Activated T-cell treated with anti-CD3 and anti-CD28 coated beads, Interleukin-2, amount 50 U/mL, for 4 hours (primary cell): Measurements from ENCODE around the gene CACNA1D. TPM values are rescaled to one million over a fixed set of nuclear protein-coding genes. Genes with fewer than 3 reads are reported as not detected.

Experiments
- ATAC-seq, 2 donors: fragments of 200-7000 bp; cut with Tn5 transposase; one replicate each; pipeline ENCODE4 v1.10.0; 2021
- DNase-seq: peaks from one replicate; pipeline ENCODE4 v3.0.0-alpha.2; 2020
- H3K27me3 Mint-ChIP-seq: one replicate; pipeline ENCODE4 v1.8.0; 2021; ENCODE audit warnings: low read depth, mixed read lengths
- H3K36me3 Mint-ChIP-seq: one replicate; pipeline ENCODE4 v1.8.0; 2022; ENCODE audit warnings: mixed read lengths; ENCODE audit not compliant: insufficient read depth
- H3K4me1 Mint-ChIP-seq: one replicate; pipeline ENCODE4 v1.8.0; 2021; ENCODE audit warnings: low read depth, mixed read lengths
- H3K4me3 Mint-ChIP-seq: one replicate; pipeline ENCODE4 v1.8.0; 2021; ENCODE audit warnings: mild to moderate bottlenecking, moderate library complexity, mixed read lengths
- H3K9me3 Mint-ChIP-seq: one replicate; pipeline ENCODE4 v1.8.0; 2021; ENCODE audit warnings: mixed read lengths
- total RNA-seq, 3 donors: library from RNA; stranded (reverse); gene quantifications; one replicate each; pipeline ENCODE4 v1.2.1, GENCODE V29; 2021

CACNA1D gene
- total RNA-seq, 3 donors from 2014 or later, result 0.18 to 0.52 (median 0.51) TPM

- H3K27me3 Mint-ChIP-seq, result peaks cover 3% of the 10 kb centered on the region
- no peaks in the 10 kb centered on the region for H3K9me3 Mint-ChIP-seq
- no peaks in the 10 kb centered on the region for H3K4me1 Mint-ChIP-seq
- no peak overlapping the region for H3K4me3 Mint-ChIP-seq
- DNase-seq (no peak), ATAC-seq (no peak)
- H3K36me3 Mint-ChIP-seq, result no peaks in the 10 kb centered on the region
Measured at GRCh38 chr3:53773611-53774368, 279.4 kb downstream of the CACNA1D start.

GRCh38 chr3:53774414-53774813, 280.0 kb downstream of the CACNA1D start:
- Mint-ChIP-seq H3K27me3 (peaks cover 3% of the 10 kb centered on the region), H3K4me1 (no peaks in the 10 kb centered on the region), H3K36me3 (no peaks in the 10 kb centered on the region), H3K9me3 (no peaks in the 10 kb centered on the region), H3K4me3 (no peak overlapping the region)
- no peak for DNase-seq
- ATAC-seq, result no peak

GRCh38 chr3:53775018-53775417, 280.6 kb downstream of the CACNA1D start:
- no peaks in the 10 kb centered on the region for H3K36me3 Mint-ChIP-seq
- H3K27me3 Mint-ChIP-seq, result peaks cover 3% of the 10 kb centered on the region
- H3K4me3 Mint-ChIP-seq, result no peak overlapping the region
- DNase-seq, result no peak
- H3K9me3 Mint-ChIP-seq, result no peaks in the 10 kb centered on the region
- H3K4me1 Mint-ChIP-seq, result no peaks in the 10 kb centered on the region
- ATAC-seq, result no peak

GRCh38 chr3:53775834-53776251, 281.4 kb downstream of the CACNA1D start:
- ATAC-seq, result no peak
- Mint-ChIP-seq H3K36me3 (no peaks in the 10 kb centered on the region), H3K4me1 (no peaks in the 10 kb centered on the region), H3K9me3 (no peaks in the 10 kb centered on the region), H3K4me3 (no peak overlapping the region), H3K27me3 (no peaks in the 10 kb centered on the region)
- DNase-seq, result no peak

- Mint-ChIP-seq H3K4me1 (no peaks in the 10 kb centered on the region), H3K4me3 (no peak overlapping the region), H3K9me3 (no peaks in the 10 kb centered on the region), H3K36me3 (no peaks in the 10 kb centered on the region), H3K27me3 (peaks cover 4% of the 10 kb centered on the region)
- ATAC-seq (no peak), DNase-seq (no peak)
Measured at GRCh38 chr3:53776494-53777101, 282.2 kb downstream of the CACNA1D start.

- Mint-ChIP-seq H3K27me3 (peaks cover 4% of the 10 kb centered on the region), H3K9me3 (no peaks in the 10 kb centered on the region), H3K36me3 (no peaks in the 10 kb centered on the region), H3K4me1 (no peaks in the 10 kb centered on the region), H3K4me3 (no peak overlapping the region)
- DNase-seq (no peak), ATAC-seq (no peak)
Measured at GRCh38 chr3:53777468-53777867, 283.1 kb downstream of the CACNA1D start.

- DNase-seq (no peak), ATAC-seq (no peak)
- Mint-ChIP-seq H3K4me3 (no peak overlapping the region), H3K27me3 (peaks cover 4% of the 10 kb centered on the region), H3K36me3 (no peaks in the 10 kb centered on the region), H3K4me1 (no peaks in the 10 kb centered on the region), H3K9me3 (no peaks in the 10 kb centered on the region)
Measured at GRCh38 chr3:53778153-53778552, 283.7 kb downstream of the CACNA1D start.

- ATAC-seq, result no peak
- Mint-ChIP-seq H3K36me3 (no peaks in the 10 kb centered on the region), H3K4me3 (no peak overlapping the region), H3K4me1 (no peaks in the 10 kb centered on the region), H3K27me3 (peaks cover 7% of the 10 kb centered on the region), H3K9me3 (no peaks in the 10 kb centered on the region)
- no peak for DNase-seq
Measured at GRCh38 chr3:53780171-53780570, 285.8 kb downstream of the CACNA1D start.

GRCh38 chr3:53780806-53781205, 286.4 kb downstream of the CACNA1D start:
- Mint-ChIP-seq H3K36me3 (no peaks in the 10 kb centered on the region), H3K4me1 (no peaks in the 10 kb centered on the region), H3K9me3 (no peaks in the 10 kb centered on the region), H3K4me3 (no peak overlapping the region), H3K27me3 (peaks cover 10% of the 10 kb centered on the region)
- DNase-seq (no peak), ATAC-seq (no peak)

- H3K27me3 Mint-ChIP-seq, result peaks cover 14% of the 10 kb centered on the region
- no peaks in the 10 kb centered on the region for H3K9me3 Mint-ChIP-seq
- no peak for ATAC-seq
Measured at GRCh38 chr3:53787016-53787415, 292.6 kb downstream of the CACNA1D start.

GRCh38 chr3:53788038-53788437, 293.6 kb downstream of the CACNA1D start:
- peak in 1 of 2 donors; percentile 23 for ATAC-seq
- no peaks in the 10 kb centered on the region for H3K4me1 Mint-ChIP-seq

More at GRCh38 chr3:53787016-53787415, 292.6 kb downstream of the CACNA1D start:
- Mint-ChIP-seq H3K4me1 (no peaks in the 10 kb centered on the region), H3K4me3 (no peak overlapping the region), H3K36me3 (no peaks in the 10 kb centered on the region)
- no peak for DNase-seq

GRCh38 chr3:53789459-53789858, 295.0 kb downstream of the CACNA1D start:
- H3K27me3 Mint-ChIP-seq, result peaks cover 14% of the 10 kb centered on the region
- no peak for ATAC-seq
- H3K4me1 Mint-ChIP-seq, result no peaks in the 10 kb centered on the region
- H3K4me3 Mint-ChIP-seq, result no peak overlapping the region
- no peak for DNase-seq
- no peaks in the 10 kb centered on the region for H3K9me3 Mint-ChIP-seq
- no peaks in the 10 kb centered on the region for H3K36me3 Mint-ChIP-seq

More at GRCh38 chr3:53788038-53788437, 293.6 kb downstream of the CACNA1D start:
- Mint-ChIP-seq H3K36me3 (no peaks in the 10 kb centered on the region), H3K27me3 (peaks cover 17% of the 10 kb centered on the region), H3K9me3 (no peaks in the 10 kb centered on the region), H3K4me3 (no peak overlapping the region)
- no peak for DNase-seq

GRCh38 chr3:53790470-53790869, 296.1 kb downstream of the CACNA1D start:
- Mint-ChIP-seq H3K4me3 (no peak overlapping the region), H3K4me1 (no peaks in the 10 kb centered on the region), H3K36me3 (no peaks in the 10 kb centered on the region), H3K9me3 (no peaks in the 10 kb centered on the region), H3K27me3 (peaks cover 15% of the 10 kb centered on the region)
- DNase-seq, result no peak
- ATAC-seq, result no peak

- no peak for ATAC-seq
- Mint-ChIP-seq H3K4me3 (no peak overlapping the region), H3K9me3 (no peaks in the 10 kb centered on the region), H3K4me1 (no peaks in the 10 kb centered on the region), H3K36me3 (no peaks in the 10 kb centered on the region), H3K27me3 (peaks cover 13% of the 10 kb centered on the region)
- no peak for DNase-seq
Measured at GRCh38 chr3:53791317-53791716, 296.9 kb downstream of the CACNA1D start.

GRCh38 chr3:53792866-53793265, 298.5 kb downstream of the CACNA1D start:
- DNase-seq (no peak), ATAC-seq (no peak)
- no peaks in the 10 kb centered on the region for H3K9me3 Mint-ChIP-seq
- peaks cover 10% of the 10 kb centered on the region for H3K27me3 Mint-ChIP-seq
- no peaks in the 10 kb centered on the region for H3K4me1 Mint-ChIP-seq
- H3K4me3 Mint-ChIP-seq, result no peak overlapping the region
- H3K36me3 Mint-ChIP-seq, result no peaks in the 10 kb centered on the region
